Gastroesophageal sphincter (tissue), 3 donors: ENCODE data around the gene LRRC15.

Source experiments
- CTCF ChIP-seq, 4 experiments: fragments of 200-600 bp in 2 of 4; fragments of 450-650 bp in 2 of 4; sonication (generic) in 1 of 4; IDR thresholded peaks; one replicate each; pipeline ENCODE4 v1.5.1; 2017 to 2019; ENCODE audit warnings: antibody characterized with exemption in 4 of 4, mild to moderate bottlenecking in 2 of 4, moderate library complexity in 2 of 4
- EP300 ChIP-seq: sonication (generic); formaldehyde crosslinking; IDR thresholded peaks from one replicate; pipeline ENCODE4 v1.6.1; 2017; ENCODE audit warnings: antibody characterized with exemption, mild to moderate bottlenecking
- POLR2A ChIP-seq, 2 donors: fragments of 450-650 bp; IDR thresholded peaks; one replicate each; pipeline ENCODE4 v1.6.1; 2017; ENCODE audit warnings: antibody characterized with exemption in 2 of 2, mild to moderate bottlenecking in 2 of 2, moderate library complexity in 1 of 2
- POLR2AphosphoS5 ChIP-seq: sonication (generic); formaldehyde crosslinking; IDR thresholded peaks from one replicate; pipeline ENCODE4 v1.6.1; 2017; ENCODE audit warnings: antibody characterized with exemption

DNA sequence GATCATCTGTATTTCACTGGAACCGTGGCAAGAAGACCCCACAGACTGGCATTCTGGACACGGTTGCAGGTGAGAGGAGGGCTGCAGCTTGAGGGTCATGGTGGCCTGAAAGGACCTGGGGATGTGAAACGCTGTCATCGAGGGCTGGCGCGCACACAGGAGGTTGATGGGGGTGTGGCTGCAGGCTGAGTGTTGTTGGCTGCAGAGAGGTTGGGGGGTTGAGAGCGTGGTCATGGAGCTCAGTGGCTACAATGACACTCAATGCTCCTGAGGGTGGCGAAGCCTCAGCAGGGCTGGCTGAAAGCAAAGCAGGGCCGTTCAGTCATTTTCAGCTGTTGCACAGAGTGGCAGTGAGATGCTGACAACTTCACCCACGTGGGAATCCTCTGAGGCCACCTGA is 39.4 kb downstream of the LRRC15 start:
- TF ChIP-seq POLR2A (IDR thresholded peaks at IDR 0.05) (no peak), CTCF (IDR thresholded peaks at IDR 0.05) (no peak), POLR2AphosphoS5 (no peak), EP300 (no peak)
